Kidney epithelial cell (primary cell): ENCODE measurements around the gene ADRA2B. TPM values are rescaled to one million over a fixed set of nuclear protein-coding genes. Genes with fewer than 3 reads are reported as not detected.

ENCODE experiments used
- DNase-seq: peaks from one replicate; pipeline ENCODE4 v3.0.0-alpha.2; 2010; ENCODE audit warnings: low read depth
- H3K27me3 ChIP-seq: 2 replicates; pipeline ENCODE4 v1.6.0; 2011; ENCODE audit warnings: low read length; ENCODE audit not compliant: control insufficient read depth, insufficient read depth
- H3K36me3 ChIP-seq: 2 replicates; pipeline ENCODE4 v1.5.1; 2011; ENCODE audit warnings: low read length; ENCODE audit not compliant: control insufficient read depth, insufficient read depth
- H3K4me3 ChIP-seq: 2 replicates; pipeline ENCODE4 v1.5.1; 2011; ENCODE audit warnings: low read depth, mild to moderate bottlenecking, control low read depth, low read length
- CTCF ChIP-seq: IDR thresholded peaks from 2 replicates; pipeline ENCODE4 v1.5.1; 2011; ENCODE audit warnings: mild to moderate bottlenecking, moderate library complexity, low read length, control low read depth, inconsistent platforms; ENCODE audit not compliant: insufficient read depth, poor library complexity, severe bottlenecking
- total RNA-seq: library from RNA; depleted of rRNA; stranded (reverse); fragments of >200 nt; gene quantifications from 2 replicates; pipeline ENCODE4 v1.2.3, GENCODE V29; 2015

Gene ADRA2B
- total RNA-seq, 1 donor from 2014 or later = 0.13 TPM

GRCh38 chr2:96102596-96103186 is 13.7 kb downstream of the ADRA2B start:
- H3K27me3 ChIP-seq = peaks cover 4% of the 10 kb centered on the region
- TF ChIP-seq CTCF = no peak
- no peaks in the 10 kb centered on the region for H3K36me3 ChIP-seq
- H3K4me3 ChIP-seq = no peak overlapping the region
- DNase-seq = no peak

GRCh38 chr2:96100893-96101304 is 15.5 kb downstream of the ADRA2B start:
- peaks cover 2% of the 10 kb centered on the region for H3K27me3 ChIP-seq
- DNase-seq = no peak
- TF ChIP-seq CTCF = no peak
- no peaks in the 10 kb centered on the region for H3K36me3 ChIP-seq
- no peak overlapping the region for H3K4me3 ChIP-seq

GRCh38 chr2:96099861-96100798 is 16.2 kb downstream of the ADRA2B start:
- Histone ChIP-seq H3K27me3 (peaks cover 2% of the 10 kb centered on the region), H3K4me3 (no peak overlapping the region), H3K36me3 (no peaks in the 10 kb centered on the region)
- TF ChIP-seq CTCF = no peak
- no peak for DNase-seq

GRCh38 chr2:96098900-96099590 is 17.3 kb downstream of the ADRA2B start:
- TF ChIP-seq CTCF = no peak
- no peak overlapping the region for H3K4me3 ChIP-seq
- DNase-seq = no peak
- H3K36me3 ChIP-seq = no peaks in the 10 kb centered on the region
- peaks cover 2% of the 10 kb centered on the region for H3K27me3 ChIP-seq

GRCh38 chr2:96097951-96098823 is 18.2 kb downstream of the ADRA2B start:
- no peak for DNase-seq
- H3K36me3 ChIP-seq = no peaks in the 10 kb centered on the region
- no peak for TF ChIP-seq CTCF
- H3K4me3 ChIP-seq = no peak overlapping the region
- peaks cover 2% of the 10 kb centered on the region for H3K27me3 ChIP-seq
